ENCODE measurements around the gene PDE6G.
A peak's percentile ranks its signal among the peaks of the same experiment; 100 is the strongest.

PDE6G gene

GRCh38 chr17:81656118-81656743 is at the start of gene PDE6G:
Gene PDE6G (minus strand): TSS chr17:81656542. CDS start chr17:81653305, 3,237 bp downstream.
- no peak within 1 kb of the TSS for H3K4me3 ChIP-seq (ENCODE audit: low read length)
- DNase-seq (ENCODE audit: low read depth): no peak
- TF ChIP-seq CTCF (conservative IDR thresholded peaks at IDR 0.05; ENCODE audit: low read length): no peak

- no peak for TF ChIP-seq CTCF (conservative IDR thresholded peaks at IDR 0.05; ENCODE audit: low read length)
Observed at GRCh38 chr17:81705518-81706231, 49.3 kb upstream of the PDE6G start.

GRCh38 chr17:81703747-81704654 is 47.7 kb upstream of the PDE6G start:
- DNase-seq (ENCODE audit: low read depth): no peak
- peak overlapping the region; percentile 89 for H3K4me3 ChIP-seq (ENCODE audit: low read length)
- no peak for TF ChIP-seq CTCF (conservative IDR thresholded peaks at IDR 0.05; ENCODE audit: low read length)

More at GRCh38 chr17:81705518-81706231, 49.3 kb upstream of the PDE6G start:
- no peak for DNase-seq (ENCODE audit: low read depth)
- H3K4me3 ChIP-seq (ENCODE audit: low read length): no peak overlapping the region

GRCh38 chr17:81702934-81703746 is 46.8 kb upstream of the PDE6G start, which contains the start of gene MRPL12:
Gene MRPL12 (plus strand): TSS chr17:81703367. CDS start chr17:81703502, 135 bp downstream.
- DNase-seq (ENCODE audit: low read depth): peak; percentile 89
- TF ChIP-seq CTCF (conservative IDR thresholded peaks at IDR 0.05; ENCODE audit: low read length): peak; percentile 23
- H3K4me3 ChIP-seq (ENCODE audit: low read length): peak within 1 kb of the TSS; percentile 89

GRCh38 chr17:81701288-81702071 is 45.1 kb upstream of the PDE6G start:
- no peak for TF ChIP-seq CTCF (conservative IDR thresholded peaks at IDR 0.05; ENCODE audit: low read length)
- DNase-seq (ENCODE audit: low read depth): no peak
- peak overlapping the region; percentile 89 for H3K4me3 ChIP-seq (ENCODE audit: low read length)

All from AG10803 (cell line).